Cardiac septum (tissue), 1 donor: ENCODE measurements around the gene NDST3. TPM values are rescaled to one million over a fixed set of nuclear protein-coding genes. Genes with fewer than 3 reads are reported as not detected.
"Not testable (repeated sequence)": the region's sequence is repeated elsewhere in the genome, so short reads cannot be mapped to it uniquely, and the experiment has no call there.

Source experiments
- DNase-seq: peaks from one replicate; pipeline ENCODE4 v3.0.0-alpha.2; 2020; ENCODE audit warnings: low spot score
- intact Hi-C: fragments of 100-400 bp; cut with DNase I; formaldehyde crosslinking; loops from one replicate; pipeline ENCODE4 v1.14.0; 2022
- total RNA-seq: library from RNA; stranded (reverse); fragmentation: NEBNext Ultra II Directional; extraction: Animal tissue kit (Norgen Biotek cat#: 25700); gene quantifications from one replicate; pipeline ENCODE4 v1.2.1, GENCODE V29; 2021
- donor health status: DM: no; HTN: no; CAD: no.

Gene NDST3
- total RNA-seq, 1 donor from 2014 or later: not detected

GRCh38 chr4:118287711-118288451, 253.6 kb downstream of the NDST3 start:
- no peak for DNase-seq
- intact Hi-C loops: no loop called here

- no peak for DNase-seq
- intact Hi-C loops: no loop called here
Measured at GRCh38 chr4:118289794-118290193, 255.5 kb downstream of the NDST3 start.

- DNase-seq: no peak
Measured at GRCh38 chr4:118290951-118291350, 256.7 kb downstream of the NDST3 start.

GRCh38 chr4:118296729-118297128, 262.4 kb downstream of the NDST3 start:
- intact Hi-C loops: no loop called here
- no peak for DNase-seq

More at GRCh38 chr4:118290951-118291350, 256.7 kb downstream of the NDST3 start:
- intact Hi-C loops: no loop called here

- intact Hi-C loops, DNase-seq: not testable (repeated sequence)
Measured at GRCh38 chr4:118299619-118300018, 265.3 kb downstream of the NDST3 start.

GRCh38 chr4:118307643-118308042, 273.4 kb downstream of the NDST3 start:
- DNase-seq: no peak
- intact Hi-C loops: no loop called here
